Measurements from ENCODE around the gene FAM222B.

FAM222B gene

GRCh38 chr17:28763137-28763799 lies 79.3 kb downstream of the FAM222B start:
- no peak for DNase-seq

GRCh38 chr17:28760601-28761562 lies 81.7 kb downstream of the FAM222B start:
- no peak for DNase-seq

DNA sequence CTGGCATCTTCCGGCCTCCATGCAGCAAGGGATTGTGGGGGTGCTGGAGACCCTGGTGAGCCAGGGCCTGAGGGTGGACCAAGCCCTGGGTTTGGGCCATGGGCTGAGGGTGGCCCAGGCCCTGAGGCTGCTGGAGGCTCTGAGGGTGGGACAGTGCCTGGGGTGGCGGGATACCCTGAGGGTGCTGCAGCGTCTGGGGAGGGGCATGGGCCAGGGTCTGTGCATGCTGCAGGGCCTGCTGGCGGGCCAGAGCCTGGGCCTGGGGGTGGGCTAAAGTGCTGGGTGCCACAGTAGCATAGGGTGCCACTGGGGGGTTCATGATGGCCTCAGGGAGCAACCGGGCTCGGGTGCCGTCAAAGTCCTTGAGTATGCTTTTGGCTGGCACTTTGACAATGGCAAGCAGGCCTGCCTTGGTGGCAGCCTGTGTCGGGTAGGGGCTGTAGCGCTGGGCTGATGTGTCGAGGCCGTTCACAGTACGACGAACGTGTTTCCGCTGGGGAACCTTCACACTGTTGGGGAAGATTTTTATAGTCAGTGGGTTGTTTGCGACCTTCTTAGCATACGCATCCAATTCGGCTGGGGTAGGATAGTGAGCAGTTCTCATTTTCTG lies 83.2 kb downstream of the FAM222B start:
- DNase-seq, result no peak

DNA sequence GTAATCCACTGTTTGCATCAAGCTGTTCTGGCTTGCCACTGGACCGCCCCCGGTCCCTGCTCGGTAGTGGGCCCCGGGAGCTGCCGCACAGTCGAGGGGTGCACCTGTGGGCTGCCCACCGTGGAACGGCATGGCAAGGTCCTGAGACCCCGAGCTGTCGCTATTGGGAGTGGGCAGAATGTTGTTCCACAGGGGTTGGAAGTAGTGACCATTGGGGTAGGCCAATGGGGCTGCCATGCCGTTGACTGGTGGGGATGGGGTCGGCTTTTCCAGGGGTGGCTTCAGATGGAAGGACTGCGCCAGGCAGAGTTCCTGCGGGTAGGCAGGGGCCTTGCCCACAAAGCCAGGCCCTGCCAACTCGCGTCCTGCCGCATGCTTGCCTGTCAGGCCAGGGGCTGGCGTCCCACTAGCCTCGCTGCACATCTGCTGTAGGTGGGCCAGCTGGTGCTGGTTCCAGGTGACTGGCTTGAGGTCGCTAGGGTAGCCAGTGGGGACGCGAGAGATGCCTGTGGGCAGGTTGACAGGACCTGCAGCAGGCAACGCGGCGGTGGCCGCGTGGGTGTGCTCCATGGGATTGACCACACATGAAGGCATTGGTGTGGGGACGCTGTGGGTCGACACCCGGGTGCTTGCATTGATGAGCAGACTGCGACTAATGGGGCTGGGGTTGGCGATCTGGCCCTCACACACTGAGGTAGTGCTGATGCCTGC lies 84.0 kb downstream of the FAM222B start:
- DNase-seq, result no peak

DNA sequence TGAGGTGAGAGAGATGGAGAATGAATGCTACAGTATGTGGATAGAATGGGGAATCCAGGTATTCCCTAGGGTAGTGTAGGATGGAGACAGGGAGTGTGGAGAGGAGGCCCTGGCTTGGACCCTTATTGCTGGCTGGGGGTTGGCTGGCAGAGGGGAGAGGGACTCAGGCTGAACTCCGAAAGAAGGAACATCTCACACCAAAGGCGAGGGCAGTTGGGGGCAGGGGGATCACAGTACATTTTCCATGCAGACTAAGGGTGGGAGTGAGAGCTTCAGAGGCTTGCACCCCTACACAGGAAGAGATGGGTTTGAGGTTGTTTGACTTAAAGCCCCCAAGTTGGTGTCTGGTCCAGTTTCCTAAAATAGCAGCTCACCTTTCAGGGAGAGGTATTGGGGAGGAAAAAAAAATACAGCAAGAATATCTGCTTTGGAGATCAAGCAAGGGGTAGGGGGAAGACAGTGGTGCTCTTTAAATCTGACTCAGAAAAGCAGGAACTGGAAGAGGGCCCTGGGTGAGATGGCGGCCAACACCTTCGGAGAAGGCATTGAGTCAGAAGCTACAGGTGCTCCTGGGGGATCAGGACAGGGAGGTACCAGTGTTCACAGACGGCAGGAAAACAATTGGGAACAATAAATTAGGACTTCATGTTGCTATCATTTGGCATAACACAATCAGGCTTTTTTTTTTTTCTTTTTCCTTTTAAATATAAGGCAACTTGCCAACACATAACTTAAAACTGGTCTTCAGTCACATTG lies 86.4 kb downstream of the FAM222B start:
- DNase-seq, result no peak

DNA sequence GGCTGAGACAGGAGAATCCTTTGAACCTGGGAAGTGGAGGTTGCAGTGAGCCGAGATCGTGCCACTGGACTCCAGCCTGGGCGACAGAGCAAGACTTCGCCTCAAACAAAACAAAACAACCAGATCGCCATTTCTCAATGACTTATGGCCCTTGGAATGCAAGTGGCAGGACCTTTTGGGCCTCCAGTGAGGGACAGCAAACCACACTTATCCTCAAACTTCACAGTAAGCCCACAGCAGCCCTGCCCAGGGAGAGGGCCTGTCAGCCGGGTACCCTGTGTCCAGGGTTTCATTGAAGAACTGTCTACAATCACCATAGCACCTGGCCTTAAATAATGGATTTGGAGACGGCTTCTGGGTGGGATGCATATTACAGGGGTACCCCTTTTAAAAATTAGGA lies 87.1 kb downstream of the FAM222B start:
- no peak for DNase-seq

GRCh38 chr17:28751600-28752366 lies 90.8 kb downstream of the FAM222B start:
- no peak for DNase-seq

- DNase-seq, result peak; percentile 96
These were observed 92.2 kb downstream of the FAM222B start for GRCh38 chr17:28750178-28751047.

GRCh38 chr17:28749516-28750177 lies 92.9 kb downstream of the FAM222B start:
- DNase-seq, result no peak

DNA sequence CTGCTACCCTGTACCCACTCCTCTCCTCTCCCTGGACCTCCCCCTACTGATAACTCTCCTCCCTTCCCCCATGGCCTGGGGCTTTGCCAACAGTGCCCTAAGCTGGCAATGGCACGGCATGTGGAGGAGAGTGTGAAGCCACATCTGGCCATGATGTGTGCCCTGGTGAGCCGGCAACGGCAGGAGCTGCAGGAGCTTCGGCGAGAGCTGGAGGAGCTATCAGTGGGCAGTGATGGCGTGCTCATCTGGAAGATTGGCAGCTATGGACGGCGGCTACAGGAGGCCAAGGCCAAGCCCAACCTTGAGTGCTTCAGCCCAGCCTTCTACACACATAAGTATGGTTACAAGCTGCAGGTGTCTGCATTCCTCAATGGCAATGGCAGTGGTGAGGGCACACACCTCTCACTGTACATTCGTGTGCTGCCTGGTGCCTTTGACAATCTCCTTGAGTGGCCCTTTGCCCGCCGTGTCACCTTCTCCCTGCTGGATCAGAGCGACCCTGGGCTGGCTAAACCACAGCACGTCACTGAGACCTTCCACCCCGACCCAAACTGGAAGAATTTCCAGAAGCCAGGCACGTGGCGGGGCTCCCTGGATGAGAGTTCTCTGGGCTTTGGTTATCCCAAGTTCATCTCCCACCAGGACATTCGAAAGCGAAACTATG lies 93.6 kb downstream of the FAM222B start:
- DNase-seq, result no peak

DNA sequence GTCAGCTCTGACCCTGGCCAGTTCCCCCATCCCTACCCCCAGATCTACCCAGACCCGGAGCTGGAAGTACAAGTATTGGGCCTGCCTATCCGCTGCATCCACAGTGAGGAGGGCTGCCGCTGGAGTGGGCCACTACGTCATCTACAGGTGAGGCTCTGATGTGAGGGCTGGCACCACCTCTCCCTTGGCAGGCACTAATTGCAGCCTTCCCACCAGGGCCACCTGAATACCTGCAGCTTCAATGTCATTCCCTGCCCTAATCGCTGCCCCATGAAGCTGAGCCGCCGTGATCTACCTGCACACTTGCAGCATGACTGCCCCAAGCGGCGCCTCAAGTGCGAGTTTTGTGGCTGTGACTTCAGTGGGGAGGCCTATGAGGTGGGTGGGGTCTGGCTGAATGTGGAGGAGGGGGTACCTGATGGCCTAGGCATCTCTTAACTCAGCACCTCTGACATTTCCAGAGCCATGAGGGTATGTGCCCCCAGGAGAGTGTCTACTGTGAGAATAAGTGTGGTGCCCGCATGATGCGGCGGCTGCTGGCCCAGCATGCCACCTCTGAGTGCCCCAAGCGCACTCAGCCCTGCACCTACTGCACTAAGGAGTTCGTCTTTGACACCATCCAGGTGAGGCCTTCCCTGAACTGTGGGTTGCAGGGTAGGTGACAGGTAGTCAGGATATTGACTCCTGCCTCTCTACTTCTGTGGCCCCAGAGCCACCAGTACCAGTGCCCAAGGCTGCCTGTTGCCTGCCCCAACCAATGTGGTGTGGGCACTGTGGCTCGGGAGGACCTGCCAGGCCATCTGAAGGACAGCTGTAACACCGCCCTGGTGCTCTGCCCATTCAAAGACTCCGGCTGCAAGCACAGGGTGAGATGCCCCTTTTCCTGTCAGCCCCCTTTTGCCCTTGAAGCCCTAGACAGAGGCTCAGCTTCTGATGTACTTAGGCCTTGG lies 94.5 kb downstream of the FAM222B start:
- DNase-seq, result no peak

GRCh38 chr17:28747051-28747691 lies 95.4 kb downstream of the FAM222B start:
- no peak for DNase-seq

DNA sequence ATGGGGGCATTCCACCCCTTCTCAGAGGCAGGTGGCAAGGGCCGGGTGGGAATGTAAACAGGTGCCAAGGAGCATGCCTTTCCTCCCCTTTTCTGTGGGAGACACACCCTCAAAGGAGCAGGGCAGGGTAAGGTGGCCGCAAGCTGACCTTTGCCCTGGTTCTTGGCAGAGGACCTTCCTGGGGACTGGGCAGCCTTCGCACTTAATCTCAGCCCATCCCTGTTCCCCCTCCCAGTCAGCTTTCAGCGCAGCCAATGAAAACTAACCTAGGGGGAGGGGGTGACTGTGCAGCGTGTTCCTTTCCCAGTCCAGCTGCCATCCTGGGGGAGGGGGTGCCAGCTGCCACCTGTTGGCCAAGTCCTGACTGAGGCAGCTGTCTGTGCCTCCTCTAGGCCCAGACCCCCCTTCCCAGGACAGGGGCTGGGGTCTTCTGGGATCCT lies 96.0 kb downstream of the FAM222B start:
- DNase-seq, result no peak

DNA sequence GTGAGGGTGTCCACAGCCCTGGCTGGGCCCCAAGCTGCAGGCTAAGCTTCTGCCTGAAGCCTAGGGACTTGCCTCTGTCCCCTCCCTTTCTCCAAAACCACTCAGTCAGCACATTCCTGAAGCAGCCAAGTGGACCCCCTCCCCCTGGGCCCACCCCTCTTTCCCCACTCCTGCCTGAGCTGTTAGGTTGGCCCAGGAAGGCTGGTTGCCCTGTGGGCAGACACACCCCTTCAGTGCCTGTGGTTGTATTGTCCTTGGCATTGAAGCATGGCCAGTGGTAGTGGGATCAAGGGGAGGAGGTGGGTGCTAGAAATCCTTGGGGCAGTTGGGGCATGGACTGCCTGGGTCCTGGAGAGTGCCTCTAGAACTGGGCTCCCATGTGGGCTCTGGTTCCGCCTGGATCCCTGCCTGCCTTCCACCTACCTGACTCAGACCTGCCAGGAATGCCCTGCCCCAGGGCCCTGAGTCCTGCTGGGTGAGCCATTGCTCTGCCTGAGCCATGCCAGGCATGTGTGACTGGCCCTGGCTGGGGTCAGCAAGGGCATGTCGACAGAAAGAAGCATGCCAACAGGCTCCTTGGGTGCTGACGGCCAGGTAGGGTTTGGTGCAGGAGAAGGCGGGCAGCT lies 96.7 kb downstream of the FAM222B start:
- no peak for DNase-seq

DNA sequence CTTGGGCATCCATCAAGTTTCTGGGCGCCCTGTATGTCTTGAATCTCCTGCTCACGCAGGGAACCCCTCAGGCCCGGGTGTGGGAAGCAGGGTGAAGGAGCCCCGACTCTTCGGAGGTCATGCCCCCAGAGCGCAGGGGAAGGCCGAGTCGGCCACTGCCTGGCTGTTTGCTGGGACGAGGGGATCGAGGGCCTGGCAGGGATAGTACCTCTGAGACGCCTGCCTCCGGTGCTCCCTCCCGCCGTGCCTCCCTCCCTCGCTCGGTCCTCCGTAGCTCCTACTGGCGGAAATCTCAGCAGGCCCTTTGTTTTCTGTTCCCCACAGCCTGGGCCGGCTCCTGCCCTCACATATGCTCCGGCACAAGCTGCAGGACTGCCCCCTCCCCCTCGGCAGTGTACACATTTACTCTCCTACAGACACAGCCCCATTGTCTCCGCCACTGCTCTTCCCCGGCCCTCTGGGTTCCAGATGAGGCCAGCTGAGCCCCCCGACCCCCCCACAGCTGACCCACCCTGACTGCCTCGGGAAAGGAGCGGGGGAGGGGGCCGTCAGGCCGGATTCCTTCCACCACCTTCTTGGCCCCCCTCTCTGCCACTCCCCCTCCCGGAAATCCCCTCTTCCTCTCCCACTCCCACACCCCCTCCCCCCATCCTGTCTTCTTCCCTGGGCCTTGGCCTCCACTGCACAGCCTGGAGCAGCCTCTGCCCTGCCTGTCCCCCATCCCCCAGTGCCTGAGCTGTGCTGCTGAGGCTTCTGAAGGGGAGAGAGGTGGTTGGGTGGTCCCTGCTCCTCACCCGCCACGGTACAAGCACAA lies 97.4 kb downstream of the FAM222B start:
- no peak for DNase-seq
